ENCODE results near the gene BRPF3. TPM values are rescaled to one million over a fixed set of nuclear protein-coding genes. Genes with fewer than 3 reads are reported as not detected.

BRPF3 gene
- total and polyA plus RNA-seq, 4 donors: 7.5 to 20.0 (median 13.7) TPM

GRCh38 chr6:36154286-36154685 is 42.3 kb upstream of the BRPF3 start:
- H3K27ac ChIP-seq (ENCODE audit: low read depth in 1 of 2, low read length in 2 of 2): no peak overlapping the region
- H3K9me3 ChIP-seq (ENCODE audit: control insufficient read depth in 4 of 4, low read length in 3 of 4): no peaks in the 10 kb centered on the region
- TF ChIP-seq RXRA (IDR thresholded peaks at IDR 0.05) (no peak), ATF3 (IDR thresholded peaks at IDR 0.05) (no peak), JUND (IDR thresholded peaks at IDR 0.05) (no peak), ZBTB33 (IDR thresholded peaks at IDR 0.05) (no peak), HNF4G (IDR thresholded peaks at IDR 0.05) (no peak), FOXA2 (IDR thresholded peaks at IDR 0.05) (no peak)
- TF ChIP-seq, protein P1, sequence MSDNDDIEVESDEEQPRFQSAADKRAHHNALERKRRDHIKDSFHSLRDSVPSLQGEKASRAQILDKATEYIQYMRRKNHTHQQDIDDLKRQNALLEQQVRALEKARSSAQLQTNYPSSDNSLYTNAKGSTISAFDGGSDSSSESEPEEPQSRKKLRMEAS (IDR thresholded peaks at IDR 0.05): no peak
- 94% methylated on average over 2 of the region's 2 CpGs for WGBS
- H3K27me3 ChIP-seq (ENCODE audit: control insufficient read depth in 4 of 4, insufficient read depth in 4 of 4, low read length in 3 of 4): no peaks in the 10 kb centered on the region
- H3K4me3 ChIP-seq (ENCODE audit: low read depth in 1 of 3, low read length in 3 of 3): no peak overlapping the region
- peaks cover 0 to 1% (median 0%) of the 10 kb centered on the region in 4 donors for H3K4me1 ChIP-seq (ENCODE audit: control insufficient read depth in 4 of 4, insufficient read depth in 4 of 4, low read length in 3 of 4)
- no peak overlapping the region for H3K9ac ChIP-seq (ENCODE audit: low read depth in 1 of 2, low read length in 2 of 2)
- DNase-seq (ENCODE audit: low spot score): no peak
- H3K36me3 ChIP-seq (ENCODE audit: control insufficient read depth in 4 of 4, insufficient read depth in 3 of 4, low read depth in 1 of 4, low read length in 3 of 4): peaks cover 0 to 4% (median 0%) of the 10 kb centered on the region in 4 donors

DNA sequence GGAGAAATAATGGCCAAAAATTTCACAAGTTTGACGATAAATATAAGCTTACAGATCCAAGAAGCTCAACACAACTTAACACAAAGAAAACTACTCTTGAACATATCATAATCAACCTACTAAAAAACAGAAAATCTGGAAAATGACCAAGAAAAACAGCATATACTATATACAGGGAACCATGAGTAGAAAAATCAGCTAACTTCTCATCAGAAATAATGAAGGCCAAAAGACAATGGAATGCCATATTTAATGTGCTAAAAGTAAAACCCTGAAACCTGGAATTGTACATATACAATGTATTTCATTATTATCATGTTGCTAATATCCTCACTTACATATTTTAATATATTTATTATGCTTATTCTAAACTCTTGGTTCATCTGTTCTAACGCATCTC is 40.9 kb upstream of the BRPF3 start:
- Histone ChIP-seq H3K27ac (ENCODE audit: low read depth in 1 of 2, low read length in 2 of 2) (no peak overlapping the region), H3K9me3 (ENCODE audit: control insufficient read depth in 4 of 4, low read length in 3 of 4) (peaks cover 0 to 5% (median 0%) of the 10 kb centered on the region in 4 donors), H3K4me3 (ENCODE audit: low read depth in 1 of 3, low read length in 3 of 3) (no peak overlapping the region), H3K9ac (ENCODE audit: low read depth in 1 of 2, low read length in 2 of 2) (no peak overlapping the region), H3K27me3 (ENCODE audit: control insufficient read depth in 4 of 4, insufficient read depth in 4 of 4, low read length in 3 of 4) (no peaks in the 10 kb centered on the region), H3K4me1 (ENCODE audit: control insufficient read depth in 4 of 4, insufficient read depth in 4 of 4, low read length in 3 of 4) (no peaks in the 10 kb centered on the region), H3K36me3 (ENCODE audit: control insufficient read depth in 4 of 4, insufficient read depth in 3 of 4, low read depth in 1 of 4, low read length in 3 of 4) (peaks cover 0 to 5% (median 0%) of the 10 kb centered on the region in 4 donors)
- TF ChIP-seq SP1 (IDR thresholded peaks at IDR 0.05): no peak
- TF ChIP-seq, protein P1 (IDR thresholded peaks at IDR 0.05): no peak
- no peak for TF ChIP-seq CTCF (IDR thresholded peaks at IDR 0.05; ENCODE audit: low read depth, low read length, missing input control)
- no peak for TF ChIP-seq ATF3 (IDR thresholded peaks at IDR 0.05)
- no peak for TF ChIP-seq FOXA1 (IDR thresholded peaks at IDR 0.05)
- TF ChIP-seq JUND (IDR thresholded peaks at IDR 0.05): no peak
- TF ChIP-seq ZBTB33 (IDR thresholded peaks at IDR 0.05): no peak
- TF ChIP-seq RXRA (IDR thresholded peaks at IDR 0.05): no peak
- no peak for TF ChIP-seq GABPA (IDR thresholded peaks at IDR 0.05 in 1 of 2, conservative IDR thresholded peaks at IDR 0.05 in 1 of 2)
- no peak for TF ChIP-seq HNF4A (conservative IDR thresholded peaks at IDR 0.05)
- TF ChIP-seq YY1 (IDR thresholded peaks at IDR 0.05): no peak
- TF ChIP-seq FOXA2 (IDR thresholded peaks at IDR 0.05): no peak
- TF ChIP-seq RAD21 (IDR thresholded peaks at IDR 0.05): no peak
- no peak for TF ChIP-seq EGR1 (IDR thresholded peaks at IDR 0.05; ENCODE audit: low read depth in 2 of 2)
- TF ChIP-seq, protein P2, sequence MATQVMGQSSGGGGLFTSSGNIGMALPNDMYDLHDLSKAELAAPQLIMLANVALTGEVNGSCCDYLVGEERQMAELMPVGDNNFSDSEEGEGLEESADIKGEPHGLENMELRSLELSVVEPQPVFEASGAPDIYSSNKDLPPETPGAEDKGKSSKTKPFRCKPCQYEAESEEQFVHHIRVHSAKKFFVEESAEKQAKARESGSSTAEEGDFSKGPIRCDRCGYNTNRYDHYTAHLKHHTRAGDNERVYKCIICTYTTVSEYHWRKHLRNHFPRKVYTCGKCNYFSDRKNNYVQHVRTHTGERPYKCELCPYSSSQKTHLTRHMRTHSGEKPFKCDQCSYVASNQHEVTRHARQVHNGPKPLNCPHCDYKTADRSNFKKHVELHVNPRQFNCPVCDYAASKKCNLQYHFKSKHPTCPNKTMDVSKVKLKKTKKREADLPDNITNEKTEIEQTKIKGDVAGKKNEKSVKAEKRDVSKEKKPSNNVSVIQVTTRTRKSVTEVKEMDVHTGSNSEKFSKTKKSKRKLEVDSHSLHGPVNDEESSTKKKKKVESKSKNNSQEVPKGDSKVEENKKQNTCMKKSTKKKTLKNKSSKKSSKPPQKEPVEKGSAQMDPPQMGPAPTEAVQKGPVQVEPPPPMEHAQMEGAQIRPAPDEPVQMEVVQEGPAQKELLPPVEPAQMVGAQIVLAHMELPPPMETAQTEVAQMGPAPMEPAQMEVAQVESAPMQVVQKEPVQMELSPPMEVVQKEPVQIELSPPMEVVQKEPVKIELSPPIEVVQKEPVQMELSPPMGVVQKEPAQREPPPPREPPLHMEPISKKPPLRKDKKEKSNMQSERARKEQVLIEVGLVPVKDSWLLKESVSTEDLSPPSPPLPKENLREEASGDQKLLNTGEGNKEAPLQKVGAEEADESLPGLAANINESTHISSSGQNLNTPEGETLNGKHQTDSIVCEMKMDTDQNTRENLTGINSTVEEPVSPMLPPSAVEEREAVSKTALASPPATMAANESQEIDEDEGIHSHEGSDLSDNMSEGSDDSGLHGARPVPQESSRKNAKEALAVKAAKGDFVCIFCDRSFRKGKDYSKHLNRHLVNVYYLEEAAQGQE (IDR thresholded peaks at IDR 0.05): no peak
- no peak for TF ChIP-seq HNF4G (IDR thresholded peaks at IDR 0.05)
- no peak for TF ChIP-seq NR2F2 (IDR thresholded peaks at IDR 0.05)
- TF ChIP-seq TAF1 (conservative IDR thresholded peaks at IDR 0.05): no peak
- DNase-seq (ENCODE audit: low spot score): no peak
- 98% methylated on average over 2 of the region's 2 CpGs for WGBS
